ENCODE data around the gene APP.

Gene APP

GRCh38 chr21:25987531-25987930 lies 183.0 kb downstream of the APP start:
- TF ChIP-seq ZFX (IDR thresholded peaks at IDR 0.05; ENCODE audit: borderline replicate concordance) = no peak
- TF ChIP-seq, protein P1, sequence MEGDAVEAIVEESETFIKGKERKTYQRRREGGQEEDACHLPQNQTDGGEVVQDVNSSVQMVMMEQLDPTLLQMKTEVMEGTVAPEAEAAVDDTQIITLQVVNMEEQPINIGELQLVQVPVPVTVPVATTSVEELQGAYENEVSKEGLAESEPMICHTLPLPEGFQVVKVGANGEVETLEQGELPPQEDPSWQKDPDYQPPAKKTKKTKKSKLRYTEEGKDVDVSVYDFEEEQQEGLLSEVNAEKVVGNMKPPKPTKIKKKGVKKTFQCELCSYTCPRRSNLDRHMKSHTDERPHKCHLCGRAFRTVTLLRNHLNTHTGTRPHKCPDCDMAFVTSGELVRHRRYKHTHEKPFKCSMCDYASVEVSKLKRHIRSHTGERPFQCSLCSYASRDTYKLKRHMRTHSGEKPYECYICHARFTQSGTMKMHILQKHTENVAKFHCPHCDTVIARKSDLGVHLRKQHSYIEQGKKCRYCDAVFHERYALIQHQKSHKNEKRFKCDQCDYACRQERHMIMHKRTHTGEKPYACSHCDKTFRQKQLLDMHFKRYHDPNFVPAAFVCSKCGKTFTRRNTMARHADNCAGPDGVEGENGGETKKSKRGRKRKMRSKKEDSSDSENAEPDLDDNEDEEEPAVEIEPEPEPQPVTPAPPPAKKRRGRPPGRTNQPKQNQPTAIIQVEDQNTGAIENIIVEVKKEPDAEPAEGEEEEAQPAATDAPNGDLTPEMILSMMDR (IDR thresholded peaks at IDR 0.05) = no peak
- H3K27ac ChIP-seq = no peak overlapping the region

DNA sequence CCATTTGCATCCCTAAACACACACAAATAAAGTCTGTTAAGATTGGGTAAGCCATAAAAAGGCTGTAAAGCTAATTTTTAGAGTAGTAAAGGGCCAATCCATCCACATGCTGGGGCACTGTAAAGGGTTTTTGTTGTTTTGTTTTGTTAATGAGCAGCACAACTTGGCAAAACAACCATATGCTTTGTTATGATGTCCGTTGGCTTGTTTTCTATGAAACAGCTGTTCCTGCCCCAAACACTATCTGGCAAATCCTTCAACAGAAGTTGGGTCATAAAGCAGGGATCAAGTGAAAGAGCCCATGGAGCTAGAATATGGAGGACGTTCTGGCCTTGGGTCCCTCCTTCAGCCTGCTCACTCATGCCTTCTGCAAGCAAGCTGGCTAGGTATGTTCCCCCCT lies 183.6 kb downstream of the APP start:
- TF ChIP-seq, protein P1 (IDR thresholded peaks at IDR 0.05) = no peak
- no peak for TF ChIP-seq ZFX (IDR thresholded peaks at IDR 0.05; ENCODE audit: borderline replicate concordance)
- no peak overlapping the region for H3K27ac ChIP-seq

DNA sequence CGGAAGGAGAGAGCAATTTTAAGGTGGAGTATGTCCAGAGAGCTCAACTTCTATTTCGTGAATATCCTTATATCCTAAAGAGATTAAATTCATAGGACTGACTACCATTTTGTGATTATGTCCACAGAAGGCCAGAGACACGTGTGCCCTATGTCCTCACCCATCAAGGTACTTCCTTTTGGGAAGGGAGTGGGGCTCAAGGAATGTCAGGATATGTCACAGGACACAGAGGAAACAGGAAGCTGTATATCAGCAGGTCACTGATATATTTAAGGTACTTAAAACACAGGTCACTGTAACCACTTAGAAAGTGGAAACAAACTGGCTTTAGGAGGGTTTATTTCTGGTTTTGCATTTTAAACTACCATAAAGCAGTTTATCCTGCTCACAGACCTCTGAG lies 184.6 kb downstream of the APP start:
- no peak for TF ChIP-seq ZFX (IDR thresholded peaks at IDR 0.05; ENCODE audit: borderline replicate concordance)
- TF ChIP-seq, protein P1 (IDR thresholded peaks at IDR 0.05) = no peak
- no peak overlapping the region for H3K27ac ChIP-seq

- no peak overlapping the region for H3K27ac ChIP-seq
- TF ChIP-seq ZFX (IDR thresholded peaks at IDR 0.05; ENCODE audit: borderline replicate concordance) = no peak
- TF ChIP-seq, protein P1 (IDR thresholded peaks at IDR 0.05) = no peak
These were observed 186.0 kb downstream of the APP start for GRCh38 chr21:25984538-25984937.

GRCh38 chr21:25983745-25984144 lies 186.8 kb downstream of the APP start:
- no peak overlapping the region for H3K27ac ChIP-seq

DNA sequence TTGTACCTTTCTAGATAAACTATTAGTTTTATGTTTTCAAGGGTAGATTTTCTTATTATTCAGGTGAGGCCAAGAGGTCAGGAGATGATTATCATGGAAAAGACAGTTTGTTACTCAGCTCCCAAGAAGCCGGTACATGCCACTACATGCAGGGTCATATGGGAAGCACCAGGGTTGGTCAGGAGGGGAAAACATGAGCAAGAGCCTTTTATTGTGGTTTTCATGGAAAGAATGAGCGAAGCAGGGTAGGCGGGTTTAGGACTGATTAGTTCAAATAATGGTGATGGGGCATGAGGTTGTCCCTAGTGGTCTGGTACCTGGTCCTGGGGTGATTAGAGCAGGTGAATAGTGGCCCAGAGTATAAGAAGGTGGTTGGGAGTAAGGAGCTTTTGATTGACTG lies 189.9 kb downstream of the APP start:
- TF ChIP-seq ZFX (IDR thresholded peaks at IDR 0.05; ENCODE audit: borderline replicate concordance) = no peak
- TF ChIP-seq, protein P1 (IDR thresholded peaks at IDR 0.05) = no peak
- H3K27ac ChIP-seq = no peak overlapping the region

More at GRCh38 chr21:25983745-25984144, 186.8 kb downstream of the APP start:
- no peak for TF ChIP-seq ZFX (IDR thresholded peaks at IDR 0.05; ENCODE audit: borderline replicate concordance)
- TF ChIP-seq, protein P1 (IDR thresholded peaks at IDR 0.05) = no peak

DNA sequence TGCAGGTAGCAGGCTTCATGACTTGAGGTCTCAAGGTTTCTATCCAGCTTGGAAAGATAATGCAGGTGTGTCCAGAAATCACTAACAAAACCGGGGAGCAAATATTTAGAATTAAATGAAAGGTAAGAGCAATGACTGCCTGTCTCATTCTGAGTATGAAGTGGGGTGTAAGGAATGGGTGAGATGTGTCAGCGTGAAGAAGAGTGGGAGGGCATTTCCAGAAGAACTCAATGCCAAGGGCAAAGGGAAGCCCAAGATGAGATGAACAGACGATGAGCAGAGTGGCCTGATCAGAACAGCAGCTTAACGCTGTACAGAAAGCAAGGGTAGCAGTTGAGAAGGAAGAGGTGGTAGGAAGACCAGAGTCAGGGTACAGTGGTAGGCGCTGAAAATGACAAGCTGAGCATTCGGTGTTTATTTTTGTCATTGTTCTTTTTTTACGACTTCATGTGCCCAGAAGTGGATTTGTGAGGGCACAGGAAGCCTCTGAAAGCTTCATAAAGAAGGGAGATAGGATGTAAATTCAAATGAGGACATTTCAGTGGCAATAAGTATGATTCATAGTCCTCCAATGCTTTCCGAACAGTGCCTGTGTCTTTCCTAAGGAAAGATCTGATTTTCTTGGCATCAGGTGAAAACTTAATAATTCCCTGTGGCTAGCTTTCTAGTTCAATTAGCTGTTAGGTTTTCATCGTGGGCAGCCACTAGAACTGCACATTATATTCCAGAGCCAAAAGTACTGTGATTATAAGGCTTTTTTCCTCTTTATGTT lies 190.5 kb downstream of the APP start:
- TF ChIP-seq ZFX (IDR thresholded peaks at IDR 0.05; ENCODE audit: borderline replicate concordance) = no peak
- TF ChIP-seq, protein P1 (IDR thresholded peaks at IDR 0.05) = no peak
- no peak overlapping the region for H3K27ac ChIP-seq

Measured in 22Rv1 (cell line).